Breast epithelium (tissue), 3 donors: ENCODE results near the gene CAMKK2.

Experiments used
- CTCF ChIP-seq, 3 donors: fragments of 450-650 bp; IDR thresholded peaks; one replicate each; pipeline ENCODE4 v1.5.1; 2016 to 2017; ENCODE audit warnings: antibody characterized with exemption in 3 of 3, mild to moderate bottlenecking in 3 of 3, moderate library complexity in 3 of 3
- POLR2A ChIP-seq: fragments of 450-650 bp; IDR thresholded peaks from one replicate; pipeline ENCODE4 v1.6.1; 2016; ENCODE audit warnings: antibody characterized with exemption, mild to moderate bottlenecking, moderate library complexity
- POLR2AphosphoS5 ChIP-seq, 3 donors: sonication (generic); formaldehyde crosslinking; IDR thresholded peaks; one replicate each; pipeline ENCODE4 v1.6.1; 2017; ENCODE audit warnings: antibody characterized with exemption in 3 of 3

GRCh38 chr12:121241156-121241970, 55.1 kb downstream of the CAMKK2 start:
- TF ChIP-seq CTCF (IDR thresholded peaks at IDR 0.05) (no peak), POLR2A (no peak), POLR2AphosphoS5 (IDR thresholded peaks at IDR 0.05) (no peak)
